ENCODE results near the gene PTPN7. TPM values are rescaled to one million over a fixed set of nuclear protein-coding genes. Genes with fewer than 3 reads are reported as not detected.
A peak's percentile ranks its signal among the peaks of the same experiment; 100 is the strongest.

Gene PTPN7
- polyA plus RNA-seq (2011; rRNA removed) = not detected in 2 replicates
- polyA minus RNA-seq (2011; rRNA and poly(A)+ RNA removed) = not detected in 2 replicates

GRCh38 chr1:202160377-202160940 lies at the start of gene PTPN7:
TSS of gene PTPN7 (minus strand) at chr1:202160602. CDS start at chr1:202159402, 1,200 bp downstream.
- ChIA-PET CTCF (interaction anchor here (1.2 kb wide), 1 partner anchor 24 kb away, joined by 3 read pairs; no protein-coding TSS in a partner anchor), POLR2A (no interaction called here)
- Histone ChIP-seq H3K9me3 (ENCODE audit: control insufficient read depth, insufficient read depth, low read length) (no peaks in the 10 kb centered on the region), H3K27ac (ENCODE audit: low read depth, low read length) (no peak within 1 kb of the TSS), H3K27me3 (ENCODE audit: control insufficient read depth, insufficient read depth, low read length) (peaks cover 25% of the 10 kb centered on the region), H3K4me3 (ENCODE audit: low read depth, low read length) (no peak within 1 kb of the TSS)
- no peak for DNase-seq (ENCODE audit: low read depth, low spot score)
- TF ChIP-seq CTCF (IDR thresholded peaks at IDR 0.05; ENCODE audit: low read depth, low read length) = no peak

GRCh38 chr1:202208351-202208857 lies 48.0 kb upstream of the PTPN7 start:
- no peak for DNase-seq (ENCODE audit: low read depth, low spot score)
- Histone ChIP-seq H3K27me3 (ENCODE audit: control insufficient read depth, insufficient read depth, low read length) (peaks cover 52% of the 10 kb centered on the region), H3K4me3 (ENCODE audit: low read depth, low read length) (no peak overlapping the region), H3K9me3 (ENCODE audit: control insufficient read depth, insufficient read depth, low read length) (peaks cover 4% of the 10 kb centered on the region; the same call in 1 of the 2 replicates), H3K27ac (ENCODE audit: low read depth, low read length) (no peak overlapping the region)
- TF ChIP-seq CTCF (IDR thresholded peaks at IDR 0.05; ENCODE audit: low read depth, low read length) = no peak
- ChIA-PET POLR2A (no interaction called here), CTCF (no interaction called here)

- ChIA-PET CTCF (interaction anchor here (1.2 kb wide), 1 partner anchor 15 kb away, joined by 7 read pairs; the partner anchor contains the start of gene LGR6), POLR2A (no interaction called here)
- Histone ChIP-seq H3K27me3 (ENCODE audit: control insufficient read depth, insufficient read depth, low read length) (peaks cover 50% of the 10 kb centered on the region), H3K9me3 (ENCODE audit: control insufficient read depth, insufficient read depth, low read length) (peaks cover 4% of the 10 kb centered on the region; the same call in 1 of the 2 replicates), H3K4me3 (ENCODE audit: low read depth, low read length) (no peak overlapping the region), H3K27ac (ENCODE audit: low read depth, low read length) (no peak overlapping the region)
- TF ChIP-seq CTCF (IDR thresholded peaks at IDR 0.05; ENCODE audit: low read depth, low read length) = peak; percentile 38
- no peak for DNase-seq (ENCODE audit: low read depth, low spot score)
Measured at GRCh38 chr1:202207292-202207691, 46.9 kb upstream of the PTPN7 start.

- CTCF ChIA-PET = interaction anchor here (1.2 kb wide), 1 partner anchor 111 kb away, joined by 3 read pairs; no protein-coding TSS in a partner anchor
- Histone ChIP-seq H3K4me3 (ENCODE audit: low read depth, low read length) (no peak overlapping the region), H3K9me3 (ENCODE audit: control insufficient read depth, insufficient read depth, low read length) (peaks cover 4% of the 10 kb centered on the region; the same call in 1 of the 2 replicates), H3K27me3 (ENCODE audit: control insufficient read depth, insufficient read depth, low read length) (peaks cover 51% of the 10 kb centered on the region), H3K27ac (ENCODE audit: low read depth, low read length) (no peak overlapping the region)
- POLR2A ChIA-PET = no interaction called here
- no peak for DNase-seq (ENCODE audit: low read depth, low spot score)
- TF ChIP-seq CTCF (IDR thresholded peaks at IDR 0.05; ENCODE audit: low read depth, low read length) = peak; percentile 28; the same call in 1 of the 2 replicates
Measured at GRCh38 chr1:202205523-202206190, 45.3 kb upstream of the PTPN7 start.

- Histone ChIP-seq H3K9me3 (ENCODE audit: control insufficient read depth, insufficient read depth, low read length) (peaks cover 4% of the 10 kb centered on the region; the same call in 1 of the 2 replicates), H3K4me3 (ENCODE audit: low read depth, low read length) (no peak overlapping the region), H3K27ac (ENCODE audit: low read depth, low read length) (no peak overlapping the region), H3K27me3 (ENCODE audit: control insufficient read depth, insufficient read depth, low read length) (peaks cover 40% of the 10 kb centered on the region)
- TF ChIP-seq CTCF (IDR thresholded peaks at IDR 0.05; ENCODE audit: low read depth, low read length) = no peak
- ChIA-PET CTCF (no interaction called here), POLR2A (no interaction called here)
- no peak for DNase-seq (ENCODE audit: low read depth, low spot score)
Measured at GRCh38 chr1:202204065-202204464, 43.7 kb upstream of the PTPN7 start.
